ENCODE measurements around the gene SH3D19.

DNA sequence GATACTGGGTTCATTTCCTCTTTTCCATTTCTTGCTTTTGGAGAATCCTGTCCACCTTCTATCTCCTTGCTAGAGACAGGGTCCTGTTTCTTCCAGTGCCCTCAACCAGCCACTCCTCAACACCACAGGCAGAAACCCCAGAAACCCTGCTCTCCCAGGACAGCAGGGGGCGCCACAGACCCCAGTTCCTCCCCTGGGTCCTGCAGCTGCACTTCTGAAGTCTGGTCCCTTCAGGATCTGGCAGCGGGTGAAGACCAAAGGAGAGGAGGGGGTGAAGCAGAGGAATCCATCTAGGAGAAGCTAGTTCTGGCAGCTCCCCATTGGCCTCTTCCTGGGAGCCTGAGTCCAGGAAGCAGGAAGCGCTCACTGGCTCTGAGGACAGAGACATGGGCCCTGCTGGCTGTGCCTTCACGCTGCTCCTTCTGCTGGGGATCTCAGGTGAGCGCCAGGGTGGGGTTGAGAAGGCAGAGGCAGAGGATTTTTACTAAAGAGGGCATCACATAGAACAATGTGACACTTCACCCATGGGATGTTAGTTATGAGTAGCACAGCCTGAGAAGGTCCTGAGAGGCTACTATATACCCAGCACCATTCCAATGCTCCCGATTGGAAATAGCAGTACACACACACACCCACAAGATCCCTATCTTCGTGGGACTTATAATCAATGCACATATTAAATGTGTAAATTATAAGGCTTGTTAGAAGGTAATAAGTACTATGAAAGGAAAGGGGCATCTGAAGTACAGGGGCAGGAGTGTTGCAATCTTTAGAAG, 48.4 kb downstream of the SH3D19 start, which contains the start of gene PRSS48:
- TF ChIP-seq, protein P1, sequence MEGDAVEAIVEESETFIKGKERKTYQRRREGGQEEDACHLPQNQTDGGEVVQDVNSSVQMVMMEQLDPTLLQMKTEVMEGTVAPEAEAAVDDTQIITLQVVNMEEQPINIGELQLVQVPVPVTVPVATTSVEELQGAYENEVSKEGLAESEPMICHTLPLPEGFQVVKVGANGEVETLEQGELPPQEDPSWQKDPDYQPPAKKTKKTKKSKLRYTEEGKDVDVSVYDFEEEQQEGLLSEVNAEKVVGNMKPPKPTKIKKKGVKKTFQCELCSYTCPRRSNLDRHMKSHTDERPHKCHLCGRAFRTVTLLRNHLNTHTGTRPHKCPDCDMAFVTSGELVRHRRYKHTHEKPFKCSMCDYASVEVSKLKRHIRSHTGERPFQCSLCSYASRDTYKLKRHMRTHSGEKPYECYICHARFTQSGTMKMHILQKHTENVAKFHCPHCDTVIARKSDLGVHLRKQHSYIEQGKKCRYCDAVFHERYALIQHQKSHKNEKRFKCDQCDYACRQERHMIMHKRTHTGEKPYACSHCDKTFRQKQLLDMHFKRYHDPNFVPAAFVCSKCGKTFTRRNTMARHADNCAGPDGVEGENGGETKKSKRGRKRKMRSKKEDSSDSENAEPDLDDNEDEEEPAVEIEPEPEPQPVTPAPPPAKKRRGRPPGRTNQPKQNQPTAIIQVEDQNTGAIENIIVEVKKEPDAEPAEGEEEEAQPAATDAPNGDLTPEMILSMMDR (IDR thresholded peaks at IDR 0.05), result peak; percentile 96
- TF ChIP-seq EZH2phosphoT487 (IDR thresholded peaks at IDR 0.05) (no peak), EZH2 (IDR thresholded peaks at IDR 0.05) (no peak)
